ENCODE data around the gene IQSEC3.

The IQSEC3 gene

GRCh38 chr12:223841-224240 is 157.3 kb downstream of the IQSEC3 start:
- DNase-seq: no peak

- no peak for DNase-seq
Observed at GRCh38 chr12:224330-224729, 157.8 kb downstream of the IQSEC3 start.

- no peak for DNase-seq
Observed at GRCh38 chr12:225012-225411, 158.4 kb downstream of the IQSEC3 start.

- no peak for DNase-seq
Observed at GRCh38 chr12:226401-226800, 159.8 kb downstream of the IQSEC3 start.

- DNase-seq: no peak
Observed at GRCh38 chr12:227286-227915, 160.8 kb downstream of the IQSEC3 start.
